Measurements from ENCODE around the gene RAB30.

DNA sequence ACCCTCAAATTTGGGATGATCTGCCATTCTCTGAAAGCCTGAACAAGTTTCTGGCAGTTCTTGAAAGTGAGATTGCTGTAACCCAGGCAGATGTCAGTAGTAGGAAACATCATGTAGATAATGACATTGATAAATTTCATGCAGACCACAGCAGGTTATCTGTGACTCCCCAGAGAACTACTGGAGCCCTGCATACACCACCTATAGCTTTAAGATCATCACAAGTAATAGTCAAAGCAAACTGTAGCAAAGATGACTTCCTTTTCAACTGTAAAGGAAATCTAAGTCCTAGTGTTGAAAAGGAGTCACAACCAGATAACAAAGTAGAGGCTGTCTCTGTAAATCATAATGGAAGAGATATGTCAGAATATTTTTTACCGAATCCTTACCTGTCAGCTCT is 139.1 kb downstream of the RAB30 start:
- no peak for TF ChIP-seq ZFX (IDR thresholded peaks at IDR 0.05)
- TF ChIP-seq, protein P1, sequence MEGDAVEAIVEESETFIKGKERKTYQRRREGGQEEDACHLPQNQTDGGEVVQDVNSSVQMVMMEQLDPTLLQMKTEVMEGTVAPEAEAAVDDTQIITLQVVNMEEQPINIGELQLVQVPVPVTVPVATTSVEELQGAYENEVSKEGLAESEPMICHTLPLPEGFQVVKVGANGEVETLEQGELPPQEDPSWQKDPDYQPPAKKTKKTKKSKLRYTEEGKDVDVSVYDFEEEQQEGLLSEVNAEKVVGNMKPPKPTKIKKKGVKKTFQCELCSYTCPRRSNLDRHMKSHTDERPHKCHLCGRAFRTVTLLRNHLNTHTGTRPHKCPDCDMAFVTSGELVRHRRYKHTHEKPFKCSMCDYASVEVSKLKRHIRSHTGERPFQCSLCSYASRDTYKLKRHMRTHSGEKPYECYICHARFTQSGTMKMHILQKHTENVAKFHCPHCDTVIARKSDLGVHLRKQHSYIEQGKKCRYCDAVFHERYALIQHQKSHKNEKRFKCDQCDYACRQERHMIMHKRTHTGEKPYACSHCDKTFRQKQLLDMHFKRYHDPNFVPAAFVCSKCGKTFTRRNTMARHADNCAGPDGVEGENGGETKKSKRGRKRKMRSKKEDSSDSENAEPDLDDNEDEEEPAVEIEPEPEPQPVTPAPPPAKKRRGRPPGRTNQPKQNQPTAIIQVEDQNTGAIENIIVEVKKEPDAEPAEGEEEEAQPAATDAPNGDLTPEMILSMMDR (conservative IDR thresholded peaks at IDR 0.05) = no peak

Data from C4-2B (cell line).